Loucy (cell line): ENCODE measurements around the gene AAMP.

ENCODE experiments used
- CTCF ChIP-seq: fragments of 200-600 bp; sonication (generic); conservative IDR thresholded peaks from 2 replicates; pipeline ENCODE4 v1.5.1; 2014; ENCODE audit warnings: mild to moderate bottlenecking, antibody characterized with exemption, low read length
- EZH2phosphoT487 ChIP-seq: fragments of 200-600 bp; IDR thresholded peaks from 2 replicates; pipeline ENCODE4 v1.6.1; 2018; ENCODE audit warnings: antibody characterized with exemption, mild to moderate bottlenecking, moderate library complexity, borderline replicate concordance

GRCh38 chr2:218317303-218317630 is 47.3 kb upstream of the AAMP start:
- TF ChIP-seq EZH2phosphoT487 (no peak), CTCF (no peak)
